Right lobe of liver (tissue), 6 donors: ENCODE measurements around the gene AKAP13. TPM values are rescaled to one million over a fixed set of nuclear protein-coding genes. Genes with fewer than 3 reads are reported as not detected.

Experiments used
- ATAC-seq, 4 donors: fragments of 200-7000 bp; cut with Tn5 transposase; one replicate each; pipeline ENCODE4 v1.9.1; 2020; ENCODE audit warnings: mild to moderate bottlenecking in 4 of 4, moderate library complexity in 4 of 4
- DNase-seq, 3 donors: peaks; one replicate each; pipeline ENCODE4 v3.0.0-alpha.2; 2020
- H3K27ac ChIP-seq, 3 donors: fragments of 200-600 bp; one replicate each; pipeline ENCODE4 v1.8.0; 2022
- H3K27me3 ChIP-seq, 2 donors: fragments of 200-600 bp; one replicate each; pipeline ENCODE4 v1.8.0; 2022
- H3K36me3 ChIP-seq, 4 donors: fragments of 200-600 bp; sonication (generic) in 1 of 4; one replicate each; pipeline versions ENCODE4 v1.5.1 to v1.8.0; 2017 to 2022; ENCODE audit warnings: control low read depth in 1 of 4
- H3K4me1 ChIP-seq, 4 donors: fragments of 200-600 bp; sonication (generic) in 1 of 4; one replicate each; pipeline versions ENCODE4 v1.5.1 to v1.8.0; 2017 to 2022; ENCODE audit warnings: control low read depth in 1 of 4
- H3K4me3 ChIP-seq, 3 donors: fragments of 200-600 bp; one replicate each; pipeline ENCODE4 v1.8.0; 2022
- H3K9me3 ChIP-seq, 4 donors: fragments of 200-600 bp; sonication (generic) in 1 of 4; one replicate each; pipeline versions ENCODE4 v1.5.1 to v1.8.0; 2017 to 2022; ENCODE audit warnings: control low read depth in 1 of 4
- POLR2A ChIP-seq: fragments of 450-650 bp; IDR thresholded peaks from one replicate; pipeline ENCODE4 v1.6.1; 2017; ENCODE audit warnings: antibody characterized with exemption, mild to moderate bottlenecking
- WGBS: methylation state at CpG from one replicate; pipeline ENCODE4 v1.1.6; 2018; ENCODE audit warnings: low coverage, low lambda C conversion rate; ENCODE audit not compliant: insufficient coverage; ENCODE audit errors: missing lambda C conversion rate; 5-methylcytosine and 5-hydroxymethylcytosine counted together
- intact Hi-C, 2 donors: fragments of 100-400 bp; cut with DNase I; formaldehyde crosslinking; loops; one replicate each; pipeline versions ENCODE4 v1.11.2 to v1.14.1; 2022
- total RNA-seq, 6 experiments: library from RNA; depleted of rRNA in 2 of 6; stranded (reverse); fragments of >200 nt in 2 of 6; fragmentation: NEBNext Ultra II Directional in 3 of 6; extraction: Animal tissue kit (Norgen Biotek cat#: 25700) in 3 of 6; gene quantifications; one replicate each; pipeline versions ENCODE4 v1.1.0 to v1.2.4, GENCODE V29; 2016 to 2023
- TF ChIP-seq, protein P1 (sequence below), 4 donors: fragments of 200-600 bp in 3 of 4; fragments of 450-650 bp in 1 of 4; IDR thresholded peaks; one replicate each; pipeline versions ENCODE4 v1.5.1 to v1.8.0; 2016 to 2022; ENCODE audit warnings: antibody characterized with exemption in 4 of 4, mild to moderate bottlenecking in 2 of 4
- donor health status: DM: no; HTN: yes; CAD: no.
- donor health status: DM: no; HTN: no; CAD: no.
- donor health status: DM: no; HTN: no; CAD: no.
- donor health status: DM: no; HTN: yes; CAD: no.
- donor health status: DM: no; HTN: yes; CAD: no.

AKAP13 gene
- total RNA-seq, 6 experiments from 2014 or later: 50.1 to 73.1 (median 63.9) TPM

DNA sequence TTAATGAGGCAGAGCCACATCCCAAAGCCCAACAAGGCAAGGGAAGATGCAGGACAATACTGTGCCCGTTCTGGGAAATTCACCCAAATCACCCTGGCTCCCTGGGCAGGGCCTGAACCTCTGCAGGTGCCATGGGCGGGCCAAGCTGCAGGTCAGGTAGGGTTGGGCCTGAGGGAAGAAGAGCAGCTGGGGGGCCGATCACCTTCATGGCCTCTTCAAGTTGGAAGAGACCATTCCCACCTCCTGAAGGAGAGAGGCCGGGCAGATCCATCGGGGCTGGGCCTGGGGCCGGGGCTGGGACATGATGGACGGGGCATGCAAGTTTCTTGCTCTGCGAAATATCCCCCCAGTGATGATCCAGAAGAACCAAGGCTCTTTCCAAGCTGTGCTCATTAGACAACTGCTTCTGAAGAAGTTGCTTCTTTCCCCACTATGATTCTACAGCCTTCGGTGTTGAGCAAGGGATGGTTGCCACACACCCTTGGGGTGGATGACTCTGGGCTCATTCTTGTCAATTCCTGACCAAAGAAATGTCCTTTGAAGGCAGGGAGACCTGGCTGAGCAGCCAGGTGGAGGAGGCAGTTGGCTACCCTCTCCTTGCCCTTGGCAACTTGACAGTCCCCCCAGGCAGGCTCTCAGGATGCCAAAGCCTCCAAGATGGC, 376.1 kb downstream of the AKAP13 start:
- H3K27ac ChIP-seq: no peak overlapping the region
- TF ChIP-seq POLR2A: no peak
- TF ChIP-seq, protein P1, sequence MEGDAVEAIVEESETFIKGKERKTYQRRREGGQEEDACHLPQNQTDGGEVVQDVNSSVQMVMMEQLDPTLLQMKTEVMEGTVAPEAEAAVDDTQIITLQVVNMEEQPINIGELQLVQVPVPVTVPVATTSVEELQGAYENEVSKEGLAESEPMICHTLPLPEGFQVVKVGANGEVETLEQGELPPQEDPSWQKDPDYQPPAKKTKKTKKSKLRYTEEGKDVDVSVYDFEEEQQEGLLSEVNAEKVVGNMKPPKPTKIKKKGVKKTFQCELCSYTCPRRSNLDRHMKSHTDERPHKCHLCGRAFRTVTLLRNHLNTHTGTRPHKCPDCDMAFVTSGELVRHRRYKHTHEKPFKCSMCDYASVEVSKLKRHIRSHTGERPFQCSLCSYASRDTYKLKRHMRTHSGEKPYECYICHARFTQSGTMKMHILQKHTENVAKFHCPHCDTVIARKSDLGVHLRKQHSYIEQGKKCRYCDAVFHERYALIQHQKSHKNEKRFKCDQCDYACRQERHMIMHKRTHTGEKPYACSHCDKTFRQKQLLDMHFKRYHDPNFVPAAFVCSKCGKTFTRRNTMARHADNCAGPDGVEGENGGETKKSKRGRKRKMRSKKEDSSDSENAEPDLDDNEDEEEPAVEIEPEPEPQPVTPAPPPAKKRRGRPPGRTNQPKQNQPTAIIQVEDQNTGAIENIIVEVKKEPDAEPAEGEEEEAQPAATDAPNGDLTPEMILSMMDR (IDR thresholded peaks at IDR 0.05): no peak
- intact Hi-C loops: loop anchor here in 1 of 2 donors (10.0 kb wide), 1 partner anchor 78 kb away; no protein-coding TSS in a partner anchor
- H3K27me3 ChIP-seq: no peaks in the 10 kb centered on the region
- WGBS: no CpG with 5 or more reads among the region's 9 CpGs
- H3K4me1 ChIP-seq: peaks cover 0 to 33% (median 11%) of the 10 kb centered on the region in 4 donors
- no peak for ATAC-seq
- DNase-seq: peak in 2 of 3 donors; percentile 39 to 47
- no peak overlapping the region for H3K4me3 ChIP-seq
- H3K36me3 ChIP-seq: peaks cover 0 to 2% (median 0%) of the 10 kb centered on the region in 4 donors
- no peaks in the 10 kb centered on the region for H3K9me3 ChIP-seq

DNA sequence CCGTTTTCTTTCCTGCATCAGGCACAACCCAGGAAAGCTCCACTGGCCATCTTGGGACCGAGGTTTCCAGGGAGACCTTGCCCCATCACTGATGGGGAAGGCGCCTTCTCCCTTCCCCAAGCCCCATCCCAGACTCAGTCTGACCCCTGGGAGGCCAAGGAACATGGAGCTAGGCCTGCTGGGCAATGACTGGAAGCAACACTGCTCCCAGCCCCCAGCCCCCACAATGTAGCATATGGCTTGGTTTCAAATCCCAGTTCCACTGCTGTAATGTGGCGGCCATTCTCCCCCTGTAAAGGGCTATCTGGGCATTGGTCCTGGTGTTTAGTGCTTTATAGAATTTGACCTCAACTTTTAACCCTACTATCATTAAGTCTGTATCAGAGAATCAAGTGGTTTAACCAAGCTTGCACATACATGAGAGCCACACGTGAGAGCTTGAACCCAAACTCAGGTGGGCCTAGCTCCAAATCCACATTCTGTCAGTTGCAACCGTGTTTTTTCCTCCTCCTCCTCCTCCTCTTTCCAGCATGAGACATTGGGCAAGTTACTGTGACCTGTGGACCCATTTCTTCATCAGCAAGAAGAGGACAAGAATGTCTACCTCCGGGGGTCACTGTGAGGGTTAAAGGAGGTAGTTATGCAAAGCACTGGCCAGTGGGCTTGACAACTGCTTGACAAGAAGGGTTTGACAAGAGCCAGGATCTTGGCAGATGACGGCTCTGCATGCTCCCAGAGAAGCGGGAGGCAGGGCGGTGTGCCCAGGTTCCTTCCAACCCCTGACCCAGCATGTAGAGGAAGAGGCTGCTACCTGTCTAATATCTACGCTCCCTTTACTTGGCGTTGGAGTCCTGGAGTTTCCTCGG, 376.9 kb downstream of the AKAP13 start:
- peak in 2 of 3 donors; percentile 34 to 37 for DNase-seq
- intact Hi-C loops: loop anchor here in 1 of 2 donors (10.0 kb wide), 1 partner anchor 77 kb away; no protein-coding TSS in a partner anchor
- ATAC-seq: no peak

DNA sequence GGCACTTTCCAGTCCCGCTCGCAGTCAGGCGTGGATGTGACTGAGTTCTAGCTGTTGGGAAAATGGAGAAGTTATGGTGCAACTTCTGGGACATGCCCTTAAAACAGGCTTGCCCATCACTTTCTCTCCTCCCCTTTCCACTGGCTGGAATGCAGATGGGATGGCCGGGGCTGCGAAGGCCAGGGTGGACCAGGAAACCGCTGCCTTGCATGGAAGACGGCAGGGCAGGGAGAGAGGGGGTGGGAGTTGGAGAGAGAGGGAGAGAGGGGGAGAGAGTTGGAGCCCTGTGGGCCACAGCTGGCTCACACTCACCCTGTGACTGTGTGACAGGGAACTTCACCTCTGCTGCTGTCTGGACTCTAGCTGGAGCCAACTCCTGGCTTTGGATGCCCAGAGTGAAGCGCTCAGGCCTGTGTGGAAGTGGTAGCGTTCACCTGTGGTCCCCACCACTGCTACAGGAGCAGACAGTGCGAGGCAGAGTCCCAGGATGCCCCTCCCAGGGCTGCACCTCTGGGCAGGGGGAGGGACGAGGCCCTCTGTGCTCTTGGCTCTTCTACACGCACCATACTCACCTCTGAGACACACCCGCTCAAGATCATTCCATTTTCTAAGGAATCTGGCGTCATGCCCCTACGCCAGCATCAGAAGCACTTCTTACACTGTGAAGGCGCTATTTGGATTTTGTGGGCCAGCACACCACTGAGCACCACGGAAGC, 377.7 kb downstream of the AKAP13 start:
- H3K9me3 ChIP-seq: no peaks in the 10 kb centered on the region
- peaks cover 0 to 3% (median 1%) of the 10 kb centered on the region in 4 donors for H3K36me3 ChIP-seq
- no peak overlapping the region for H3K4me3 ChIP-seq
- DNase-seq: peak in 1 of 3 donors; percentile 42
- no peak for ATAC-seq
- no peaks in the 10 kb centered on the region for H3K27me3 ChIP-seq
- peaks cover 0 to 34% (median 10%) of the 10 kb centered on the region in 4 donors for H3K4me1 ChIP-seq
- TF ChIP-seq, protein P1 (IDR thresholded peaks at IDR 0.05): no peak
- TF ChIP-seq POLR2A: no peak
- WGBS: 95% methylated on average over 8 of the region's 17 CpGs
- intact Hi-C loops: loop anchor here in 1 of 2 donors (10.0 kb wide), 1 partner anchor 77 kb away; no protein-coding TSS in a partner anchor
- no peak overlapping the region for H3K27ac ChIP-seq

More for the DNA sequence above, 376.9 kb downstream of the AKAP13 start:
- TF ChIP-seq POLR2A: no peak
- TF ChIP-seq, protein P1 (IDR thresholded peaks at IDR 0.05): no peak
- Histone ChIP-seq H3K36me3 (peaks cover 0 to 2% (median 0%) of the 10 kb centered on the region in 4 donors), H3K4me1 (peaks cover 0 to 33% (median 10%) of the 10 kb centered on the region in 4 donors), H3K27ac (no peak overlapping the region), H3K9me3 (no peaks in the 10 kb centered on the region), H3K4me3 (no peak overlapping the region), H3K27me3 (no peaks in the 10 kb centered on the region)
- 36% methylated on average over 2 of the region's 13 CpGs for WGBS

GRCh38 chr15:85758655-85758978, 378.2 kb downstream of the AKAP13 start:
- peaks cover 0 to 5% (median 1%) of the 10 kb centered on the region in 4 donors for H3K36me3 ChIP-seq
- ATAC-seq (no peak), DNase-seq (no peak)
- H3K4me3 ChIP-seq: no peak overlapping the region
- peaks cover 0 to 39% (median 12%) of the 10 kb centered on the region in 4 donors for H3K4me1 ChIP-seq
- no peak overlapping the region for H3K27ac ChIP-seq
- 90% methylated on average over 4 of the region's 21 CpGs for WGBS
- H3K27me3 ChIP-seq: no peaks in the 10 kb centered on the region
- intact Hi-C loops: loop anchor here in 1 of 2 donors (10.0 kb wide), 1 partner anchor 76 kb away; no protein-coding TSS in a partner anchor
- no peak for TF ChIP-seq POLR2A
- TF ChIP-seq, protein P1 (IDR thresholded peaks at IDR 0.05): no peak
- no peaks in the 10 kb centered on the region for H3K9me3 ChIP-seq
